NCI-H345 treated with DMSO at 0.1 percent for 48 hours (cell line): Measurements from ENCODE around the gene FAM9C.
"Not testable (repeated sequence)": the region's sequence is repeated elsewhere in the genome, so short reads cannot be mapped to it uniquely, and the experiment has no call there.

Experiments used
- DNase-seq: peaks from one replicate; lab custom pipeline; 2025; ENCODE audit not compliant: unreplicated experiment; lab: John Stamatoyannopoulos, UW

Gene FAM9C

DNA sequence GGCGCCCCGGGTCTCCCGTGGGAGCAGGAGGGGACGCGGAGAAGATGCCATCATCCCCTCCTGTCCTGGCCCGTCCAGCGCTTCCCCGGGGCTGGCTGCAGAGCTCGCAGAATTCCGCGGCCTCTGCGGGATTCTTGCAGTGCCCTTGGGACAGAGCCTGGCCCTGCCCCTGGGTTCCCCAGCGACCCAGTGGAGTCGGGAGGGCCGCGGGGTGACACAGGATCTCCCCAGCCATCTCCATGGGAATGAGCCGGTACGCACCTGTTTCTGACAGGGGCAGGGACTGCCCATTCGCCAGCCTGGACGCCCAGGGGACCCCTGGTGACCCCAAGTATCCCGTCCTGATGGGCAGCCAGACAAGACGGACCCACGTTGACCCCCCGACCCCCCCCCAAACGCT is 482 bp downstream of the FAM9C start:
- DNase-seq = no peak

GRCh38 chrX:13043138-13043537 is 1.3 kb downstream of the FAM9C start:
- DNase-seq = no peak

- DNase-seq = no peak
Measured at GRCh38 chrX:13036896-13037295, 7.5 kb downstream of the FAM9C start.

GRCh38 chrX:13033193-13033592 is 11.2 kb downstream of the FAM9C start:
- no peak for DNase-seq

- no peak for DNase-seq
Measured at GRCh38 chrX:13029887-13030771, 14.3 kb downstream of the FAM9C start.

- no peak for DNase-seq
Measured at GRCh38 chrX:13029637-13029886, 14.9 kb downstream of the FAM9C start.

DNA sequence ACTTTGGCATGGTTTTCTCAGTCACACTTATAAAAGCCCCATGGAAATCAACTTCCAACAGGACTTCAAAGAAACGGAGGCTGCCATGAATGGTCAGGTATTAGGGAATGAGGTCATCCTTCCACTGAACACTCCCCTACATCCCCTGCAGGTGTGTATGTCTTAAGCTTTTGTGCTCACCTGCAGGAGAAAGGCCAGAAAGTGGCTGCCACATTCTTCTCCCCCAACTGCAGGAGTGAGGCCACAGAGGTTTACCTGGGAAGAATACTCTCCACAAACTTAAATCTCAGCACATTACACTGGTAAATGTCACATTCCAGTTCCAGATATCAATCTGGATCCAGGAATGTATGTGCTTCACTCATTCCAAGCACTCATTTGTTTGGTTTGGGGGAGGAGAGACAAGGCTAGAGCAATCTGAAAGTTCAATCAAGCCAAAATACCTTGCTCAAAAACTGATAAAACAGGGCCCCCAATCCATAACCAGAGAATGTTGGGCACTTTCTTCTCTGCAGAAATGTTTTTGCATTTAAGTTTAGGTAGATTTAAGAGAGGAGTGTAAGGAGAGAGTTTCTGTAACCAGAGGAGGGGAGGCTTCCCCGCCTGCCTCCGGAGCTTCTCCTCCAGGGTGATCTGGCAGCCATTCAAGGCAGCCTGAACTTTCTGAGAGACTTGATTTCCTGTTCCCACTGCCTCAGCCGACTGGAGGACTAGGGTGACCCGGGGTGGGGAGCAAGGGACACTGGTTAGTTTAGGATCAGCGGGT is 15.4 kb downstream of the FAM9C start:
- no peak for DNase-seq

DNA sequence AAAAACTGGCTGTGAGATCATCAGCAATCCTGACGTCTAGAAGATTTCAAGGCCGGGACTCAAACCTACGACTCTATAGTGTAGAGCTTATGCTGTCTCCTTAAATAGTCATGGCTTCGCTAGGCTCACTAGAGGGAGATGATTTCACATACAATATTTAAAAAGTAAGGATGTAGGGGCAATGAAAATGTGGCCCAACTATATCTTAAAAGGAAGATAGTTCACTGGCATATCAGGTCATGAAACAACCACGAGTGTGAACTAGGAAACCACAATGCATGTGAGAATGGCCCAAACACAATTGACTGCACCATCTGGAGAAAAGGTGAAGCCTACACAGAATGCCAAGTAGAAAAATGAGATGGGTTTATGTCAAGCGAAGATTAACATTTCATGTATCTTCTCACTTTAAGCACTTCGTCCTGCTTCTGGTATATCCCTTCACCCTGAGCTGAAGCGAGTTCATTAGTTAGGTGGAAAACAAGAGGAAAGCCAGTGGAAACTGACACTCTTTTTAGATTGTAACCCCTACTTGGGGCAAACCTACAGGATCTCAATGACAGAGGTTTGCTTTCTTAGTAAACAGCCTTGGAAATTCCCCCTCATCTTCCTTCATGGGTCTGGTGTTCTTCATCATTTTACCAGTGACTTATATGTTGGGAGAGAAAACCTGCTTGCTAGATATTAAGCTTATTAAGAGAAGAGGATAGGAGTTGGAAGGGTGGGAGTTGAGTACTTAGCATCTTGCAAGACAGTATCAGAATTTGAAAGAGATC is 17.4 kb downstream of the FAM9C start:
- DNase-seq = no peak

DNA sequence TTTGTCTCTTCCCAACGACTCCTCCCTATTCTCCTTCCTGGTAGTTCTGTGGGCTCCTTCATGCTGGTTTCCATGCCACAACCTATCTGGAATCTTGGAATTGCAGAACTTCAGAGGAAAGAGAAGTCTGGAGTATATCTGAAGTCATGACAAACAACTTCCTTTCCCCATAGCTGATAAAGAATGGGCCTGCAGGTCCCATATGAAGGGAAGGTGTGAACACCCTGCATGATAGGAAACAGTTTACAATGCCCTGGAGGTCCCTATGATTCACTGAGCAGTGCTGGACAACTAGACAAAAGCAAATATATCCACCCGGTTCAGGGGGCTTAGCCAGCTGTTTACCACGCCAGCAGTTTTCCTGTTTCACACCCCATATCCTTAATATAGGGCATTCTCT is 19.4 kb downstream of the FAM9C start:
- DNase-seq = no peak

DNA sequence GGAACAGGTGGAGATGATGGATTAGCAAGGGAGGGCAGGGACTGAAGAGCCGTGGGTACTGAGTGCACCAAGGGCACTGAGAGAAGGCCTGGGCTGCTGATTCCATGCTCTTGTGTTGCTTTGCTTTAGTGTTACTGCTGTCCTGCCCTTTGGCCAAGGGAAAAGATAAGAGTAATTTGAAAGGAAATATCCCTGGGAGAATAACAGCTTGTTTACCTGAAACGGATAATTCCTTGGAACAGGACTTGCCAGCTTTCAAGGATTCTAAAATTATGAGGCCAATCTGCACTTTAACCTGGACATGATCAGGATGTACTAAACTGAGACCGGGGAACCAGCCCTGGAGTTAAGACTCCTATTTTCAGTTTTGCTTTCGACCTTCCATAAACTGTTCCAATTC is 20.4 kb downstream of the FAM9C start:
- no peak for DNase-seq

DNA sequence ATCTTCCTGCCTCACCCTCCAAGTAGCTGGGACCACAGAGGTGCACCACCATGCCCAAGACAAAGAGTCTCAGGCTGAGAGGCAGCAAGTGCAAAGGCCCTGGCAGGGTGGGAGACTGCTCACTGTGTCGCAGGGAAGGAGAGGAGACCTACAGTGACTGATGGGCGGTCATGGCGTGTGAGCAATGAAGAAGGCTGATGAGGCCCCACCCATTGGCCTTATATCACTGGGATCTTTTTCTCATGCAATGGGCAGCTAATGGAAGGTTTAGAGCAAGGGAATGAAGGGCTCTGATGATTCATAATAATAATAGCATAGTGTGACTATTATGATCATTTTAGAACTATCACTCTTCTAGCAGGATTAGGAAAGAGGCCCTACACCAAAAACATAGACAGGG is 20.9 kb downstream of the FAM9C start:
- DNase-seq = no peak

DNA sequence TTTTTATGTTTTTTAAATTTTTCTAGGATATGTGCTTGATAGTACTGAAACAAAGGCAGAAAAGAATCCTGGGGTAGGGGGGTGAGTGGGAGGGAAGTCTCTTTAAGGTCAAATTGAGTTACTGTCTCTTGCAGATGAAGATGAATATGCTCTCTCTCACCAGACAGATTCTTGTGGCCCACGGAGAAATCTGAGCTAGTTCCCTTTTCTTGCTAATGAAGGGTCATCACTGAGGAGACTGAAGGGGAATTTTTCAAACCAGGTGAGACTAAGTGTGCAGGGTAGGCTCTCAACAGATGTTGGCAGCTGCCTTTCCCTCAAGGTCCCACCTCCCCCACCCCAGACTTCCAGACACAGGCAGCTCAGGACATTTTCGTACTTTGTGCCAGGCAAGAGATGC is 21.5 kb downstream of the FAM9C start:
- no peak for DNase-seq

- not testable (repeated sequence) for DNase-seq
Measured at GRCh38 chrX:13016731-13017130, 27.7 kb downstream of the FAM9C start.

- no peak for DNase-seq
Measured at GRCh38 chrX:13015536-13016236, 28.7 kb downstream of the FAM9C start.

- DNase-seq = no peak
Measured at GRCh38 chrX:13014111-13015096, 30.0 kb downstream of the FAM9C start.

- no peak for DNase-seq
Measured at GRCh38 chrX:13013363-13014110, 30.9 kb downstream of the FAM9C start.

GRCh38 chrX:13010546-13010945 is 33.9 kb downstream of the FAM9C start:
- DNase-seq = no peak

DNA sequence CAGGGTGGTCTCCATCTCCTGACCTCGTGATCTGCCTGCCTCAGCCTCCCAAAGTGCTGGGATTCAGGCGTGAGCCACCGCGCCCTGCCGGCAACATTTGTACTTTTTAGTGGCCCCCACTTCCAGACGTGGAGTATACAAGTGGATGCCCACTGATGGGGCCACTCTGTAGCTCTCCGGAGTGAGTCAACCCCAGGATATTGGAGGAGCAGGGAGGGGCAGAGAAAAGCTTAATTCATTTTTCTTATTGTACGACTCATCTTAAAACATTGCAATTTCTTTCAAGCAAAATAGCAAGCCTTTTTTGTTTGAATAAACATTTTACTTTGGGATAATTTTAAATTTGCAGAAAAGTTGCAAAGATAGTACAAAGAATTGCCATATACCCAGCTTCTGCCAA is 34.6 kb downstream of the FAM9C start:
- no peak for DNase-seq

DNA sequence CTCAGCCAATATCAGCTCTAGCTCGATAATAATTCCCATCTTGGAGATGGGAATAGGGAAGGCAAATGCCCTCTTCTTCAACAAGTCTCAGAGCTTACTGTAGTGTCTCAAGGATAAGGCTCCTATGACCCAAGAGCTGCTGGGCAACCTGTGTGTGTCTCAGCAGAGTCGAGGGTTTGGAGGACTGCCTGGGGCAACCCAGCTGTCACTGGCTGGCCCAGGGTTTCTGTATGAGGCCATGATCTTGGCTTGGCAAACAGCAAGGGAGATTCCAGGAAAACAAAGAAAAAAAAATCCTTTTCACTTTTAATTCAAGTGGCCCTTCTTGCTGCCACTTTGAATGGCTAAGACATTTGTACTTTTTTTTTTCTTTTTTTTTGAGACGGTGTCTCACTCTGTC is 35.1 kb downstream of the FAM9C start:
- DNase-seq = no peak
